Ovary (tissue), 3 donors: Measurements from ENCODE around the gene TP53I3.

ENCODE experiments used
- EP300 ChIP-seq: sonication (generic); formaldehyde crosslinking; IDR thresholded peaks from one replicate; pipeline ENCODE4 v1.6.1; 2017; ENCODE audit warnings: antibody characterized with exemption
- POLR2A ChIP-seq: fragments of 450-650 bp; IDR thresholded peaks from one replicate; pipeline ENCODE4 v1.6.1; 2017; ENCODE audit warnings: antibody characterized with exemption, mild to moderate bottlenecking, moderate library complexity
- TF ChIP-seq, protein P1 (sequence below), 3 donors: fragments of 450-650 bp in 2 of 3; fragments of 200-600 bp in 1 of 3; IDR thresholded peaks; one replicate each; pipeline versions ENCODE4 v1.5.1 to v1.8.0; 2016 to 2022; ENCODE audit warnings: antibody characterized with exemption in 3 of 3, mild to moderate bottlenecking in 1 of 3
- donor health status: DM: no; HTN: no; CAD: no.

DNA sequence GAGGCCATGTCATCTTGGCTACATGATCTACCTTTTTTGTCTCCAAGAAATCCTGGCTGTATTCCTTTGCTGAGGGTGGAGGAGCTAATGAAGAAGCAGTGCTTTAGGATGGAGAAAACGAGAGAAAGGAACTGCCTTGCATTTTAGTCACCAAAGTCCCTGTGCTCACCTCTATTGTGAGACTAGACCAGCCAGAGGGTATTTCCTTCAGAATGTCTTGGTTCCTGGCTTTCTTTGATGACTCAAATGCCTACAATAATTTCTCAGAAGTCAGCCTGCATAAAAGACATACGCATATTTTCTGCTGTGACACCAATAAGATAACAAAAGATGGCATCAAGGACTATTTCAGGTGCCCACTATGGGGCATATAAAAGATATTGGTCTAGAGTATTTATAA lies 19.3 kb downstream of the TP53I3 start:
- TF ChIP-seq, protein P1, sequence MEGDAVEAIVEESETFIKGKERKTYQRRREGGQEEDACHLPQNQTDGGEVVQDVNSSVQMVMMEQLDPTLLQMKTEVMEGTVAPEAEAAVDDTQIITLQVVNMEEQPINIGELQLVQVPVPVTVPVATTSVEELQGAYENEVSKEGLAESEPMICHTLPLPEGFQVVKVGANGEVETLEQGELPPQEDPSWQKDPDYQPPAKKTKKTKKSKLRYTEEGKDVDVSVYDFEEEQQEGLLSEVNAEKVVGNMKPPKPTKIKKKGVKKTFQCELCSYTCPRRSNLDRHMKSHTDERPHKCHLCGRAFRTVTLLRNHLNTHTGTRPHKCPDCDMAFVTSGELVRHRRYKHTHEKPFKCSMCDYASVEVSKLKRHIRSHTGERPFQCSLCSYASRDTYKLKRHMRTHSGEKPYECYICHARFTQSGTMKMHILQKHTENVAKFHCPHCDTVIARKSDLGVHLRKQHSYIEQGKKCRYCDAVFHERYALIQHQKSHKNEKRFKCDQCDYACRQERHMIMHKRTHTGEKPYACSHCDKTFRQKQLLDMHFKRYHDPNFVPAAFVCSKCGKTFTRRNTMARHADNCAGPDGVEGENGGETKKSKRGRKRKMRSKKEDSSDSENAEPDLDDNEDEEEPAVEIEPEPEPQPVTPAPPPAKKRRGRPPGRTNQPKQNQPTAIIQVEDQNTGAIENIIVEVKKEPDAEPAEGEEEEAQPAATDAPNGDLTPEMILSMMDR (IDR thresholded peaks at IDR 0.05): no peak
- TF ChIP-seq POLR2A (no peak), EP300 (no peak)
